ENCODE results near the gene MAP4K4. TPM values are rescaled to one million over a fixed set of nuclear protein-coding genes. Genes with fewer than 3 reads are reported as not detected.

Gene MAP4K4
- total RNA-seq, 4 donors from 2014 or later = 79.3 to 104 (median 95.0) TPM

GRCh38 chr2:101830555-101830954 lies 133.0 kb downstream of the MAP4K4 start:
- no peak for TF ChIP-seq CTCF (IDR thresholded peaks at IDR 0.05; ENCODE audit: low read depth)

DNA sequence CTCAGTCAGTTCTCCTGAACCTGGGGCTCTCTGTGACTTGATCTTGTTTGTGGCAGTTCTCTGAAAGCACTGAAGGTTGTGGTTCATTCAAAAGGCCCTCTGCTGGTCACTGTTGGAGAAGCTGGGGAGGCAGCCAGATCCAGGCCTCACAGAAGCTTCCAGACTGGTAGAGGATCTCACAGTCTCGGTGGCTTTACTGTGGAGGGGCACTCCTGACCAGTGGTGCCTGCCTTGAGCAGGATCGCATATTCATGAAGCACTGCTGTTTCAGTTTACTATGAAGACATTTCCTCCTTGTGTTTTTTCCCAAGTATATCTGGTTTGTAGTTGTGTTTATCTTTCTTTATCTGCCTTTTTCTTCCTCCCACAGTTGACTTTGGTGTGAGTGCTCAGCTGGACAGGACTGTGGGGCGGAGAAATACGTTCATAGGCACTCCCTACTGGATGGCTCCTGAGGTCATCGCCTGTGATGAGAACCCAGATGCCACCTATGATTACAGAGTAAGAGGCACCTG lies 133.9 kb downstream of the MAP4K4 start:
- no peak for TF ChIP-seq CTCF (IDR thresholded peaks at IDR 0.05; ENCODE audit: low read depth)

DNA sequence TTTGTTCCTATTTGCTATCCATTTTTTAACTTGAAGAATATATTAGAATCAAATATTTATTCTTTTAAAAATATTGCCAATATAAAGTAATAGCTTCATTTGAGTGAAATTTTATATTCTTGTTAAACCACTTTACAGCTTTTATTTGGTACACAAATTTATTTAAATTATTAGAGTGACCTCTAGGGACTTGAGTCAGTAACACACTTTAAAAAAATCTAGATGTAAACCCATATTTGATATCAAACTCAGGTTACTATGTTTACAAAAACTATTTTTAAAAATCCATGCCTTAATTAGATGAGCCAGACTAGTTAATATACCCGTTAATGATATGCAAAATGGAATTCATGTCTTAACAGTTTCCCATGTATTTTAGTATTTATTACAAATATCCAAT lies 134.6 kb downstream of the MAP4K4 start:
- TF ChIP-seq CTCF (IDR thresholded peaks at IDR 0.05; ENCODE audit: low read depth) = no peak

- TF ChIP-seq CTCF (IDR thresholded peaks at IDR 0.05; ENCODE audit: low read depth) = no peak
Measured at GRCh38 chr2:101833890-101834523, 136.5 kb downstream of the MAP4K4 start.

DNA sequence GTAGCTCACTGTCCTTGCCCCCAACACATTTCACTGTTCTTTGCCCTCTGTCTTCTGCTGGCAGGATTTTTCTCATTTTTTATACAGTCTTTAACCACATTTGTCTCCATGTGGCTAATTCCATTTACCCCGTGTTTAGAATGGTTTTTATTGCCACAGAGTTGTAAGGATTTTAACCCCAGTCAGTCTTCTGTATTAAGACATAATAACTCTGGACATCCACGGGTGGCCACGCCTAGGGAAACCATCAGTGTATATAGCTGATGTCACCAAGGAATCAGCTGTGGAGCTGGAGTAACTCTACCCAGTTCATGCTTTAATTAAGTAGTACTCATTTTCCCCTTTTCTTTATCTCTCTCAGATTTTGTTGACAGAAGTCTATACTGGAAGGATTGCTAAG lies 139.8 kb downstream of the MAP4K4 start:
- no peak for TF ChIP-seq CTCF (IDR thresholded peaks at IDR 0.05; ENCODE audit: low read depth)

GRCh38 chr2:101841679-101842327 lies 144.3 kb downstream of the MAP4K4 start:
- TF ChIP-seq CTCF (IDR thresholded peaks at IDR 0.05; ENCODE audit: low read depth) = no peak

DNA sequence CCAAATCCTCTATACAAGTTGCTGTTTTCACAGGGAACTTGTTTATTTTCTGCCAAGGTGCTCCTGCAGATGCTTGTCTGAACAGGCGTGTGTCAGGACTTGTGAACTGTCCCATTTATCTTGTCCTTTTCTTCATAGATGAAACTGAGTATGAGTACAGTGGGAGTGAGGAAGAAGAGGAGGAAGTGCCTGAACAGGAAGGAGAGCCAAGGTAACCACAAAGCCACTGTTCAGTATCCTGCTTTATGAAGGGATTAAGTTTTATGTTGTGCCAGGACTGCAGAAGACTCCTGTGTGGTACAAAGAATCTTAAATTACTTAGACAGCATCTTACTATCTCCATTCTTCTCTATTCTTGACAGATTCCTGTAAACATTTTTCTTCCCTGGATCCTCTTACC lies 145.0 kb downstream of the MAP4K4 start:
- no peak for TF ChIP-seq CTCF (IDR thresholded peaks at IDR 0.05; ENCODE audit: low read depth)

All from subcutaneous adipose tissue (tissue), 4 donors.